CD8-positive, alpha-beta memory T cell (primary cell): ENCODE data around the gene EMILIN2. TPM values are rescaled to one million over a fixed set of nuclear protein-coding genes. Genes with fewer than 3 reads are reported as not detected.

Experiments
- CTCF ChIA-PET: fragments of 350-600 bp; sonication (Branson Sonifier 250); formaldehyde crosslinking; loops from one replicate; lab custom pipeline; 2021; ENCODE audit warnings: antibody characterized with exemption; lab: Charles Lee
- POLR2A ChIA-PET: fragments of 350-600 bp; sonication (Branson Sonifier 250); formaldehyde crosslinking; loops from one replicate; lab custom pipeline; 2021; ENCODE audit warnings: antibody characterized with exemption; lab: Charles Lee
- DNase-seq, 5 donors: peaks; one replicate each; pipeline versions ENCODE4 v3.0.0 to v3.0.0-alpha.2; 2020 to 2022; ENCODE audit warnings: mixed read lengths in 1 of 5
- H3K27ac ChIP-seq: one replicate; pipeline ENCODE4 v1.7.0; 2013; ENCODE audit warnings: low read depth, mild to moderate bottlenecking, low read length, moderate library complexity
- H3K27me3 ChIP-seq: 2 replicates; pipeline ENCODE4 v1.7.0; 2013; ENCODE audit warnings: low read length, mild to moderate bottlenecking; ENCODE audit not compliant: insufficient read depth, poor library complexity, severe bottlenecking
- H3K36me3 ChIP-seq: 2 replicates; pipeline ENCODE4 v1.7.0; 2013; ENCODE audit warnings: mild to moderate bottlenecking, low read length, moderate library complexity; ENCODE audit not compliant: insufficient read depth
- H3K4me1 ChIP-seq: 2 replicates; pipeline ENCODE4 v1.7.0; 2013; ENCODE audit warnings: mild to moderate bottlenecking, low read length, moderate library complexity; ENCODE audit not compliant: insufficient read depth
- H3K4me3 ChIP-seq: 2 replicates; pipeline ENCODE4 v1.7.0; 2013; ENCODE audit warnings: mild to moderate bottlenecking, low read length
- H3K9me3 ChIP-seq: 2 replicates; pipeline ENCODE4 v1.7.0; 2013; ENCODE audit warnings: mild to moderate bottlenecking, low read length
- H3K27ac Mint-ChIP-seq, 8 donors: one replicate each; pipeline ENCODE4 v1.8.0; 2020 to 2021; ENCODE audit warnings: mixed read lengths in 8 of 8, mild to moderate bottlenecking in 6 of 8, inconsistent platforms in 3 of 8, moderate library complexity in 3 of 8
- H3K27me3 Mint-ChIP-seq, 2 donors: one replicate each; pipeline ENCODE4 v1.8.0; 2020 to 2021; ENCODE audit warnings: mixed read lengths in 2 of 2, mild to moderate bottlenecking in 1 of 2, moderate library complexity in 1 of 2
- H3K36me3 Mint-ChIP-seq, 3 donors: one replicate each; pipeline ENCODE4 v1.8.0; 2020 to 2021; ENCODE audit warnings: mixed read lengths in 3 of 3, inconsistent platforms in 1 of 3, mild to moderate bottlenecking in 1 of 3
- H3K4me1 Mint-ChIP-seq, 3 donors: one replicate each; pipeline ENCODE4 v1.8.0; 2020 to 2021; ENCODE audit warnings: mixed read lengths in 3 of 3, inconsistent platforms in 1 of 3, mild to moderate bottlenecking in 1 of 3
- H3K4me3 Mint-ChIP-seq, 7 donors: one replicate each; pipeline ENCODE4 v1.8.0; 2020 to 2021; ENCODE audit warnings: mixed read lengths in 7 of 7, mild to moderate bottlenecking in 6 of 7, moderate library complexity in 4 of 7, inconsistent platforms in 2 of 7
- H3K9me3 Mint-ChIP-seq, 5 donors: one replicate each; pipeline ENCODE4 v1.8.0; 2020 to 2022; ENCODE audit warnings: mixed read lengths in 5 of 5, mild to moderate bottlenecking in 3 of 5, moderate library complexity in 2 of 5, inconsistent platforms in 1 of 5
- polyA plus RNA-seq: library from polyadenylated mRNA; unstranded; fragments of 300-500 nt; fragmentation: Illumina TruSeq; gene quantifications from one replicate; pipeline ENCODE4 v1.2.3, GENCODE V29; 2021
- total RNA-seq, 2 experiments: library from RNA; stranded (reverse); gene quantifications; one replicate each; pipeline ENCODE4 v1.2.3, GENCODE V29; 2021

Gene EMILIN2
- total and polyA plus RNA-seq, 3 experiments from 2014 or later = 4.5 to 27.8 (median 22.7) TPM

- H3K27ac Mint-ChIP-seq = peak overlapping the region in 2 of 8 donors; percentile 26 to 33
- no peaks in the 10 kb centered on the region for H3K9me3 ChIP-seq
- H3K4me1 Mint-ChIP-seq = peaks cover 19 to 25% (median 20%) of the 10 kb centered on the region in 3 donors
- H3K4me3 ChIP-seq = no peak overlapping the region
- peaks cover 0 to 40% (median 2%) of the 10 kb centered on the region in 3 donors for H3K36me3 Mint-ChIP-seq
- H3K4me3 Mint-ChIP-seq = no peak overlapping the region
- ChIA-PET CTCF (no interaction called here), POLR2A (no interaction called here)
- H3K4me1 ChIP-seq = peaks cover 8% of the 10 kb centered on the region
- H3K27ac ChIP-seq = no peak overlapping the region
- DNase-seq = no peak
- no peaks in the 10 kb centered on the region for H3K27me3 ChIP-seq
- peaks cover 0 to 1% of the 10 kb centered on the region in 2 donors for H3K27me3 Mint-ChIP-seq
- peaks cover 4% of the 10 kb centered on the region for H3K36me3 ChIP-seq
- no peaks in the 10 kb centered on the region for H3K9me3 Mint-ChIP-seq
Observed at GRCh38 chr18:2910261-2910660, 63.5 kb downstream of the EMILIN2 start.

DNA sequence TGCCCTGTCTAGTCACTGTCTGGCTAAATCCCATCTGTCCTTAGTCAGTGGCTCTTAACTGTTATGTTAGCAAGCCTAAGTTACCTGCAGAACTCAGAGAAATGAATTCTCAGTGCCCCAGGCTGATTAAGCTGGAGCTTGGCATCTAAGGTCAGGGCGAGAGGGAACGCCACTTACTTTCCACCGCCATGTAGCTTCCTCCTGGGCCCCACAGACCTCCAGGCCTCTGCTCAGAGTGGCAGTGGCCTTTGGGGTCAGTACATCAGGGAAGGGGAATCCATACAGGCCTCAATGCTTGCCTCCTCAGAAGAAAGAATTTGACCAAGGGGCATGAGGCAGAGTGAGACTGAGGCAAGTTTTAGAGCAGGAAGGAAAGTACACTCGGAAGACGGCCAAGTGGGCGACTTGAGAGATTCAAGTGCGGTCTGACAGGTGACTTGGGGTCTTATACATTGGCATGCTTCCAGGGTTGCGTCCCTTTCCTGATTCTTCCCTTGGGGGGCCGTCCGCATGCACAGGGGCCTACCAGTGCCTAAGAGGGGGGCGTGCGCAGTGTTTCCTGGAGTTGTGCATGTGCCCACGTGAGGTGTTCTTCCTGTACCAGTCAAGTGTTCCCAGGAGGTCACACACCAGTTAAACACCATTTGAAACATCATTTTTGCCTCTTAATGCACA lies 64.1 kb downstream of the EMILIN2 start:
- H3K27me3 ChIP-seq = no peaks in the 10 kb centered on the region
- no peak overlapping the region for H3K27ac ChIP-seq
- Mint-ChIP-seq H3K9me3 (no peaks in the 10 kb centered on the region), H3K27me3 (peaks cover 0 to under 1% of the 10 kb centered on the region in 2 donors), H3K4me1 (peaks cover 16 to 19% (median 18%) of the 10 kb centered on the region in 3 donors), H3K36me3 (peaks cover 0 to 46% (median 2%) of the 10 kb centered on the region in 3 donors), H3K4me3 (peak overlapping the region in 2 of 7 donors; percentile 15 to 44), H3K27ac (peak overlapping the region in 5 of 8 donors; percentile 15 to 79 (median 19))
- DNase-seq = no peak
- ChIA-PET CTCF (no interaction called here), POLR2A (no interaction called here)
- H3K9me3 ChIP-seq = no peaks in the 10 kb centered on the region
- H3K36me3 ChIP-seq = peaks cover 6% of the 10 kb centered on the region
- H3K4me3 ChIP-seq = no peak overlapping the region
- peaks cover 8% of the 10 kb centered on the region for H3K4me1 ChIP-seq

GRCh38 chr18:2911533-2911932 lies 64.7 kb downstream of the EMILIN2 start:
- no peak overlapping the region for H3K27ac ChIP-seq
- peaks cover 8% of the 10 kb centered on the region for H3K4me1 ChIP-seq
- no peak for DNase-seq
- no peaks in the 10 kb centered on the region for H3K27me3 Mint-ChIP-seq
- H3K27me3 ChIP-seq = no peaks in the 10 kb centered on the region
- CTCF ChIA-PET = interaction anchor here (1.1 to 1.5 kb wide), 2 partner anchors 13 to 80 kb away, joined by 3 read pairs; no protein-coding TSS in a partner anchor
- H3K36me3 ChIP-seq = peaks cover 12% of the 10 kb centered on the region
- H3K4me3 Mint-ChIP-seq = no peak overlapping the region
- H3K4me1 Mint-ChIP-seq = peaks cover 16 to 20% (median 17%) of the 10 kb centered on the region in 3 donors
- no peak overlapping the region for H3K4me3 ChIP-seq
- POLR2A ChIA-PET = no interaction called here
- H3K27ac Mint-ChIP-seq = peak overlapping the region in 3 of 8 donors; percentile 15 to 32 (median 17)
- H3K9me3 ChIP-seq = no peaks in the 10 kb centered on the region
- no peaks in the 10 kb centered on the region for H3K9me3 Mint-ChIP-seq
- peaks cover 0 to 52% (median 5%) of the 10 kb centered on the region in 3 donors for H3K36me3 Mint-ChIP-seq

DNA sequence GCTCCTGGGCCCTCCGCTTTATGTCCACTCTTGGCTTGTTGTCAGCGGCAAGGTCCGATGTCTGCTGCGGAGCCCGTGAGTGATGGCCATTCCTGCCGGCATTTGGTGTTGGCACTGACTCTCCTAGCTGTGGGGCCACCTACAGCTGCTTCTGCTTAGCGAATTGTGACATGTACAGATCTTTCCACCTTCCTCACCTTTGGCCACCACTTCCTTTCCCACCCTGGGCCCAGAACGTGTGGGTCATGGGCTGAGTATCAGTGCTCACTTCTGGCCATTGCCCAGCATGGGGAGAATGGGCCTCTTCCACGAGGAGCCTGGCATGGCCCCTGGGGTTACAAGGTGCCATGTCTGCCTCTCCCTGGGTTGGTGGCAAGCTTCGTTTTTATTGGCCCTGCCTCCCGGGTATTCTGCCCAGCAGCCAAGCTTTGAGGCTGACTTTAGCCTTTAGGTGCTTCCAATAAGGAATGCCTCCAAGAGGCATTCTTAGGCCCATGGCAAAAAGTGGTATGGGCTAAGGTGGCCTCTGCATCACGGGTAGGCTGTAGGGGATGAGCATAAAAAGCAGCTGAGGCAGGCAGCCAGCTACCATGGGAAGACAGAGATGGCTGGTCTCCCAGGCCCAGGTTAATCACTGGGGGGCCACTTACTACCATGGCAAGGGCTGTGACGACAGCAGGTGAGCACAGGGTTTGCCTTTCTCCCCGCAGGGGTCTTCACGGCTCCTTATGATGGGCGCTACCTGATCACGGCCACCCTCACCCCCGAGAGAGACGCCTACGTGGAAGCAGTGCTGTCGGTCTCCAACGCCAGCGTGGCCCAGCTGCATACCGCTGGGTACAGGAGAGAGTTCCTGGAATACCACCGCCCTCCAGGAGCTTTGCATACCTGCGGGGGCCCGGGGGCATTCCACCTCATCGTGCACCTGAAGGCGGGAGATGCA lies 65.8 kb downstream of the EMILIN2 start:
- Histone ChIP-seq H3K27me3 (no peaks in the 10 kb centered on the region), H3K9me3 (no peaks in the 10 kb centered on the region), H3K36me3 (peaks cover 12% of the 10 kb centered on the region), H3K4me1 (peaks cover 2% of the 10 kb centered on the region), H3K4me3 (no peak overlapping the region), H3K27ac (no peak overlapping the region)
- ChIA-PET POLR2A (interaction anchor here (0.6 kb wide), 1 partner anchor 216 kb away, joined by 3 read pairs; no protein-coding TSS in a partner anchor), CTCF (interaction anchor here (0.6 to 1.5 kb wide), 4 partner anchors 12 to 150 kb away, joined by 3 to 5 read pairs (median 3); no protein-coding TSS in a partner anchor)
- H3K36me3 Mint-ChIP-seq = peaks cover 0 to 62% (median 11%) of the 10 kb centered on the region in 3 donors
- H3K27me3 Mint-ChIP-seq = no peaks in the 10 kb centered on the region
- H3K9me3 Mint-ChIP-seq = no peaks in the 10 kb centered on the region
- H3K4me3 Mint-ChIP-seq = no peak overlapping the region
- peaks cover 14 to 20% (median 18%) of the 10 kb centered on the region in 3 donors for H3K4me1 Mint-ChIP-seq
- peak overlapping the region in 5 of 8 donors; percentile 20 to 85 (median 39) for H3K27ac Mint-ChIP-seq
- DNase-seq = no peak

GRCh38 chr18:2913398-2914005 lies 66.7 kb downstream of the EMILIN2 start:
- H3K27ac Mint-ChIP-seq = peak overlapping the region in 4 of 8 donors; percentile 22 to 58 (median 42)
- peak overlapping the region in 1 of 7 donors; percentile 16 for H3K4me3 Mint-ChIP-seq
- CTCF ChIA-PET = interaction anchor here (0.6 to 1.5 kb wide), 4 partner anchors 15 to 150 kb away, joined by 3 to 5 read pairs (median 3); no protein-coding TSS in a partner anchor

DNA sequence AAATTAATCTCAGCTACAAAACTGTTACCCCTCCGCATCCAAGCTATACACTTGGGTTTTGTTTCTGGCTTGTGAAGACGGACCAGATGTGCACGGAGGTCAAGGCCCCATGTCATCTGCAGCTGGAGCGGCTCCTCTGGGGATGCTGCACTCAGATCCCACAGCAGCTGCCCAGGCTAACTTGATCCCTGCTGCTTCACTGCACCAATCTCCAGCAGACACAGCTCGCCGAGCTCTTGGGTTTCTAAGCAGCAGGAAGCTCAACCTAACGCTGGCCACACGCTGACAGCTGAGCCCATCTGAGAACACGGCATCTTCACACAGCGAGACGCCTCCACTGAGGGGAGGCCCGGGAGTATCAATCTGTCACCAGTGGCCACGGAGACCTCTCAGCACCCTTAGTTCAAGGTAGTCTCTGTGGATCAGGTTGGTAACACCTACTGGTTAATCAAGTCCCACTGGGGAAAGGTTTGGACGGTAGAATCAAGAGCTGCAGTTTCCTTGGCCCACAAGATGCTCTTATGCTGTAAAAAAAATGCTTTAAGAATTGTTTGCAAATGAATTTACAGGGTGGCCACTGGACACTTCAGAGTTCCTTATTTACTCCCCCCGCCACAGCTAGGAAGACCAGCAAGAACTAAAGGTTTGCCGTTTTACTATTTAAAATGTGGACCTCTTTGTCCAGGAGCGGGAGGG lies 67.5 kb downstream of the EMILIN2 start:
- Histone ChIP-seq H3K36me3 (peaks cover 23% of the 10 kb centered on the region), H3K9me3 (no peaks in the 10 kb centered on the region), H3K4me3 (no peak overlapping the region), H3K4me1 (no peaks in the 10 kb centered on the region), H3K27ac (no peak overlapping the region), H3K27me3 (no peaks in the 10 kb centered on the region)
- Mint-ChIP-seq H3K27me3 (no peaks in the 10 kb centered on the region), H3K36me3 (peaks cover 0 to 79% (median 11%) of the 10 kb centered on the region in 3 donors), H3K4me1 (peaks cover 11 to 13% (median 11%) of the 10 kb centered on the region in 3 donors), H3K4me3 (no peak overlapping the region), H3K9me3 (no peaks in the 10 kb centered on the region), H3K27ac (peak overlapping the region in 2 of 8 donors; percentile 22 to 45)
- POLR2A ChIA-PET = interaction anchor here (1.0 kb wide), 1 partner anchor 31 kb away, joined by 3 read pairs; no protein-coding TSS in a partner anchor
- DNase-seq = no peak
- CTCF ChIA-PET = interaction anchor here (1.1 to 1.2 kb wide), 2 partner anchors 15 to 71 kb away, joined by 3 read pairs; no protein-coding TSS in a partner anchor

More at GRCh38 chr18:2913398-2914005, 66.7 kb downstream of the EMILIN2 start:
- Mint-ChIP-seq H3K27me3 (no peaks in the 10 kb centered on the region), H3K4me1 (peaks cover 11 to 14% (median 12%) of the 10 kb centered on the region in 3 donors), H3K36me3 (peaks cover 0 to 71% (median 11%) of the 10 kb centered on the region in 3 donors), H3K9me3 (no peaks in the 10 kb centered on the region)
- peaks cover 16% of the 10 kb centered on the region for H3K36me3 ChIP-seq
- no peak overlapping the region for H3K4me3 ChIP-seq
- H3K27me3 ChIP-seq = no peaks in the 10 kb centered on the region
- POLR2A ChIA-PET = interaction anchor here (1.0 kb wide), 1 partner anchor 30 kb away, joined by 3 read pairs; no protein-coding TSS in a partner anchor
- H3K4me1 ChIP-seq = no peaks in the 10 kb centered on the region
- H3K9me3 ChIP-seq = no peaks in the 10 kb centered on the region
- no peak for DNase-seq
- no peak overlapping the region for H3K27ac ChIP-seq

DNA sequence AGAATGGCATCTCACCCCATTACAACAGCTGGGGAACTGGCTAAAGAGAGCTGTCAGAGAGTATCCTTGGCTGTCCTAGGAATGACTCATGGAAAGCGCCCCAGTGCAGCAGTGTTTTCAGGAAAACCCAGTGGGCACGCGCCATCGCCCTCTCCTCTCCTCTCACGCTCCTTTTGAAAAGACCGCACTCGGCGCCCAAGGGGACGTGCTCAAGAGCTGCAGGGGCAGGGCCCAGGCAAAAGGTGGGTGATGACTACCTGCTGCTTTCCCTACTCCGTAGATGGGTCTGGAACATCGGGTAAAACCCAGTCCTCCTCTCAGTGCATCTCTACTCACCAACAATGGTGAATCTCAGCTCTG lies 68.1 kb downstream of the EMILIN2 start:
- Mint-ChIP-seq H3K9me3 (no peaks in the 10 kb centered on the region), H3K4me3 (no peak overlapping the region), H3K4me1 (peaks cover 11 to 13% (median 11%) of the 10 kb centered on the region in 3 donors), H3K27me3 (no peaks in the 10 kb centered on the region), H3K36me3 (peaks cover 0 to 81% (median 11%) of the 10 kb centered on the region in 3 donors), H3K27ac (peak overlapping the region in 2 of 8 donors; percentile 33 to 45)
- no peak overlapping the region for H3K4me3 ChIP-seq
- H3K27ac ChIP-seq = no peak overlapping the region
- H3K4me1 ChIP-seq = no peaks in the 10 kb centered on the region
- ChIA-PET CTCF (interaction anchor here (1.1 to 1.2 kb wide), 2 partner anchors 16 to 71 kb away, joined by 3 read pairs; no protein-coding TSS in a partner anchor), POLR2A (no interaction called here)
- H3K27me3 ChIP-seq = no peaks in the 10 kb centered on the region
- H3K9me3 ChIP-seq = no peaks in the 10 kb centered on the region
- DNase-seq = no peak
- peaks cover 29% of the 10 kb centered on the region for H3K36me3 ChIP-seq
